Measurements from ENCODE around the gene ANKH. TPM values are rescaled to one million over a fixed set of nuclear protein-coding genes. Genes with fewer than 3 reads are reported as not detected.

ANKH gene
- total and polyA plus RNA-seq, 3 experiments from 2014 or later, result 47.0 to 80.5 (median 80.0) TPM

Other genes with a start within 250 kb of the ANKH start
- 10 to 100 TPM; 86.2 to 87.6 TPM for gene OTULIN, start 207.1 kb downstream of the ANKH start, total RNA-seq
- 28.1 TPM for gene OTULIN, start 207.1 kb downstream of the ANKH start, polyA plus RNA-seq

Data from CD8-positive, alpha-beta memory T cell (primary cell).